ENCODE measurements around the gene STK40.

- TF ChIP-seq RNF2 (IDR thresholded peaks at IDR 0.05; ENCODE audit: borderline replicate concordance, low read depth) (no peak), MAX (IDR thresholded peaks at IDR 0.05) (no peak), REST (IDR thresholded peaks at IDR 0.05) (no peak), RFX5 (IDR thresholded peaks at IDR 0.05) (no peak)
- TF ChIP-seq, protein P1, sequence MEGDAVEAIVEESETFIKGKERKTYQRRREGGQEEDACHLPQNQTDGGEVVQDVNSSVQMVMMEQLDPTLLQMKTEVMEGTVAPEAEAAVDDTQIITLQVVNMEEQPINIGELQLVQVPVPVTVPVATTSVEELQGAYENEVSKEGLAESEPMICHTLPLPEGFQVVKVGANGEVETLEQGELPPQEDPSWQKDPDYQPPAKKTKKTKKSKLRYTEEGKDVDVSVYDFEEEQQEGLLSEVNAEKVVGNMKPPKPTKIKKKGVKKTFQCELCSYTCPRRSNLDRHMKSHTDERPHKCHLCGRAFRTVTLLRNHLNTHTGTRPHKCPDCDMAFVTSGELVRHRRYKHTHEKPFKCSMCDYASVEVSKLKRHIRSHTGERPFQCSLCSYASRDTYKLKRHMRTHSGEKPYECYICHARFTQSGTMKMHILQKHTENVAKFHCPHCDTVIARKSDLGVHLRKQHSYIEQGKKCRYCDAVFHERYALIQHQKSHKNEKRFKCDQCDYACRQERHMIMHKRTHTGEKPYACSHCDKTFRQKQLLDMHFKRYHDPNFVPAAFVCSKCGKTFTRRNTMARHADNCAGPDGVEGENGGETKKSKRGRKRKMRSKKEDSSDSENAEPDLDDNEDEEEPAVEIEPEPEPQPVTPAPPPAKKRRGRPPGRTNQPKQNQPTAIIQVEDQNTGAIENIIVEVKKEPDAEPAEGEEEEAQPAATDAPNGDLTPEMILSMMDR (IDR thresholded peaks at IDR 0.05), result no peak
Measured at GRCh38 chr1:36400825-36401601, 15.3 kb upstream of the STK40 start.

Data from A549 (cell line).